Tongue (tissue), 3 donors: ENCODE measurements around the gene CCDC61. TPM values are rescaled to one million over a fixed set of nuclear protein-coding genes. Genes with fewer than 3 reads are reported as not detected.

ENCODE experiments used
- DNase-seq: peaks from one replicate; pipeline ENCODE4 v3.0.0-alpha.2; 2015
- small RNA-seq: library from RNA; depleted of rRNA; stranded (forward); fragments of <200 nt; gene quantifications from one replicate; pipeline ENCODE3, GENCODE V24; 2014; ENCODE audit warnings: low replicate concordance
- total RNA-seq: library from RNA; depleted of rRNA; stranded (reverse); fragments of >200 nt; gene quantifications from one replicate; pipeline ENCODE4 v1.2.3, GENCODE V29; 2014

CCDC61 gene
- total RNA-seq, 1 donor from 2014 or later: 13.7 TPM

- DNase-seq: no peak
Measured at GRCh38 chr19:46042252-46042883, 47.1 kb downstream of the CCDC61 start.

DNA sequence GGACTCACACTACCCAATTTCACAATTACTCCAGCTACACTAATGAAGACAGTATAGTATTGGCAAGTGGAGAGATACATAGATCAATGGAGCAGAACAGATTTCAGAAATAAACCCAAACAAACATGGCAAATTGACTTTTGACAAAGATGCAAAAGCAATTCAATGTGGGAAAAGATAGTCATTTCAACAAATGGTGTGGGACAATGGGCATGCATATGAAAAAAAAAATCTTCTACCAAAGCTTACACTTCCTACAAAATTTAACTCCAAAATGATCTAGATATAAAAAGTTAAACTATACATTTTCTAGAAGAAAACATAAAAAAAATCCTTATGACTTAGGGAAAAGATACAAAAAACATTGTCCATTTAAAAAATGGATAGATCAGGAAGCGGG, 48.3 kb downstream of the CCDC61 start:
- no peak for DNase-seq

DNA sequence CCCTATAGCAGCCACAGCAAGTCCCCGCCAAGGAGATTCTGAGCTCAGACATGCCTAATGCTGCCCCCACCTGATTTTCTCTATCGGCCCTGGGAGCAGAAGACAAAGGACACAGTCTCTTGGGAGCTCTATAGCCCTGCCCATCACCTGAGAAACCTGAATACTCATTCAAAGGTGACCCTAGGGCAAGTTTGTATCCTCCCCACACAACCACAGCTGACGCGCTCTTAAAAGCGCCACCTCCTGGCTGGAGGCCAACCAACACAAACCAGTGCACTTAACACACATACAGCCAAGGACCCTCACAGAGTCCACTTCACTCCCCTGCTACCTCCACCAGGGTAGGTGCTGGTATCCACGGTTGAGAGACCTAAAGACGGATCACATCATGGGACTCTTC, 54.3 kb downstream of the CCDC61 start:
- no peak for DNase-seq

- DNase-seq: no peak
Measured at GRCh38 chr19:46052896-46053295, 57.6 kb downstream of the CCDC61 start.

- peak; percentile 24 for DNase-seq
Measured at GRCh38 chr19:46056536-46056935, 61.3 kb downstream of the CCDC61 start.

DNA sequence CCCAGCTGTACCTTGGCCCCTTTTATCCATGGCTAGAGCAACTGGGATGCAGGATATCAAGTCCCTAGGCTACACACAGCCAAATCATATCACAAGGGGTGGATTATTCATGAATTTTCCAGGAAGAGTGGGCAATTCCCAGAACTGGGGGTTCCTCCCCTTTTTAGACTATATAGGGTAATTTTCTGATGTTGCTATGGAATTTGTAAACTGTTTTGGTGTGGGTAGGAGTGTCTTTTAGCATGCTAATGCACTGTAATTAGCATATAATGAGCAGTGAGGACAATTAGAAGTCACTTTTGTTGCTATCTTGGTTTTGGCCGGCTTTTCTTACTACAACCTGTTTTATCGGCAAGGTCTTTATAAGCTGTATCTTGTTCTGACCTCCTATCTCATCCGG, 63.5 kb downstream of the CCDC61 start:
- DNase-seq: no peak

DNA sequence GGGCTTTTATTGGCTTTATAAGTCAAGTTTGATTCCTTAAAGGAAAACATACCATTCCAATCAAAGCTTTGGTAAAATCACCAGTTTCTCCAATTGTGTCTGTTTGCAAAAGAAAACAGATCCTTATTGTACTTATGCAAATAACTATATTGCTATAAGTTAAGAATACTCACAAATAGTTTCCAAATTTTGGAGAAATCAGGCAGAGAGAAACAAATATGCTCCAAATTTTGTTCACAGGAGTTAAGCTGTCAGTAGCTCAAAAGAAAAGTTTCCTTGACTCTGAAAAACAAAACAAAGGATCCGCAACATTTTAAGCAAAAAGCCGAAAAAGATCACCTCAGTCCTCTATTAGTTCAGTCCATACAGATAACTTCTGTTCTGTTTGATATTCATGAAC, 64.7 kb downstream of the CCDC61 start:
- DNase-seq: no peak

GRCh38 chr19:46063201-46063600, 67.9 kb downstream of the CCDC61 start:
- DNase-seq: no peak

DNA sequence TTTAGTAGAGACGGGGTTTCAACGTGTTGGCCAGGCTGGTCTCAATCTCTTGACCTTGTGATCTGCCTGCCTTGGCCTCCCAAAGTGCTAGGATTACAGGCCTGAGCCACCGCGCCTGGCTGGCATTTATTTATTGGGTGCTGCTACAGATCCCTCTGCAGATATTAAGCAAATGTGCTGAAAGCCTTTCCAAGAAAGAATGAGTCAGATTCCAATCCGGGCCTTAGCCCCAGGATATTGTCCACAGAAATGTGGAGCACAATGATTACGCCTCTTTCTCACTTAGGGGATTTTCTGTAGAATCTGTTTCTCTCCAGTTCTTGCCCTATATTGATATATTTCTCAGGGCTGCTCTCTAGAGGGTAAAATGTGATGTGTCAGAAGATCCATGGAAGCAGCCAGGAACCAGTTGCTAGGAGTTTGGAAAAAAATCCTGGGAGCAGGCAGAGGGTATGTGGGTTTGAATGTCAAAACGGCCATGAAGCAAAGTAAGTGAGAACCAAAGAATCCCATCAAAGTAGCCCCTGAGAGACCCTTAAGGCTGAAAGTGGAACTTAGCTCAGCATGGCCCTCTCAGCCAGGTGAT, 70.3 kb downstream of the CCDC61 start:
- DNase-seq: no peak

- no peak for DNase-seq
Measured at GRCh38 chr19:46066471-46066870, 71.2 kb downstream of the CCDC61 start.

GRCh38 chr19:46067691-46068090, 72.4 kb downstream of the CCDC61 start:
- no peak for DNase-seq

Small RNA genes within 50 kb of the gene (small RNA-seq; reads per million reads assigned to genes)
- 91.3 reads per million, percentile 97 among the genes with 10 or more reads in this experiment for gene MIR769

Other genes starting within 250 kb of the CCDC61 start
- 21.5 TPM for gene SIX5, start 226.2 kb upstream of the CCDC61 start, total RNA-seq
- 181 TPM for gene DMPK, start 213.0 kb upstream of the CCDC61 start, total RNA-seq
- 38.1 TPM for gene DMWD, start 202.6 kb upstream of the CCDC61 start, total RNA-seq
- not detected for gene RSPH6A, start 180.2 kb upstream of the CCDC61 start, total RNA-seq
- 26.6 TPM for gene SYMPK, start 132.3 kb upstream of the CCDC61 start, total RNA-seq
- gene FOXA3, start 131.1 kb upstream of the CCDC61 start, total RNA-seq: 0.21 TPM
- gene IRF2BP1, start 109.3 kb upstream of the CCDC61 start, total RNA-seq: 29.0 TPM
- 1.6 TPM for gene MYPOP, start 92.9 kb upstream of the CCDC61 start, total RNA-seq
- gene NANOS2, start 80.7 kb upstream of the CCDC61 start, total RNA-seq: not detected
- gene NOVA2, start 21.6 kb upstream of the CCDC61 start, total RNA-seq: 2.9 TPM
- gene PGLYRP1, start 27.6 kb downstream of the CCDC61 start, total RNA-seq: 0.82 TPM
- 0.41 TPM for gene IGFL4, start 45.5 kb downstream of the CCDC61 start, total RNA-seq
- not detected for gene IGFL3, start 129.2 kb downstream of the CCDC61 start, total RNA-seq
- gene IGFL2, start 152.8 kb downstream of the CCDC61 start, total RNA-seq: 0.82 TPM
- not detected for gene IGFL1, start 234.3 kb downstream of the CCDC61 start, total RNA-seq